A172 (cell line): ENCODE data around the gene MAT1A. TPM values are rescaled to one million over a fixed set of nuclear protein-coding genes. Genes with fewer than 3 reads are reported as not detected.
A peak's percentile ranks its signal among the peaks of the same experiment; 100 is the strongest.
"Not testable (repeated sequence)": the region's sequence is repeated elsewhere in the genome, so short reads cannot be mapped to it uniquely, and the experiment has no call there.

Source experiments
- DNase-seq: peaks from one replicate; pipeline ENCODE4 v3.0.0-alpha.2; 2015; ENCODE audit warnings: low spot score
- total RNA-seq: library from RNA; depleted of rRNA; stranded (reverse); fragments of >200 nt; shearing (Covaris generic); gene quantifications from 2 replicates; pipeline ENCODE4 v1.2.3, GENCODE V29; 2014

The MAT1A gene
- total RNA-seq, 1 experiment from 2014 or later: 0.34 TPM

DNA sequence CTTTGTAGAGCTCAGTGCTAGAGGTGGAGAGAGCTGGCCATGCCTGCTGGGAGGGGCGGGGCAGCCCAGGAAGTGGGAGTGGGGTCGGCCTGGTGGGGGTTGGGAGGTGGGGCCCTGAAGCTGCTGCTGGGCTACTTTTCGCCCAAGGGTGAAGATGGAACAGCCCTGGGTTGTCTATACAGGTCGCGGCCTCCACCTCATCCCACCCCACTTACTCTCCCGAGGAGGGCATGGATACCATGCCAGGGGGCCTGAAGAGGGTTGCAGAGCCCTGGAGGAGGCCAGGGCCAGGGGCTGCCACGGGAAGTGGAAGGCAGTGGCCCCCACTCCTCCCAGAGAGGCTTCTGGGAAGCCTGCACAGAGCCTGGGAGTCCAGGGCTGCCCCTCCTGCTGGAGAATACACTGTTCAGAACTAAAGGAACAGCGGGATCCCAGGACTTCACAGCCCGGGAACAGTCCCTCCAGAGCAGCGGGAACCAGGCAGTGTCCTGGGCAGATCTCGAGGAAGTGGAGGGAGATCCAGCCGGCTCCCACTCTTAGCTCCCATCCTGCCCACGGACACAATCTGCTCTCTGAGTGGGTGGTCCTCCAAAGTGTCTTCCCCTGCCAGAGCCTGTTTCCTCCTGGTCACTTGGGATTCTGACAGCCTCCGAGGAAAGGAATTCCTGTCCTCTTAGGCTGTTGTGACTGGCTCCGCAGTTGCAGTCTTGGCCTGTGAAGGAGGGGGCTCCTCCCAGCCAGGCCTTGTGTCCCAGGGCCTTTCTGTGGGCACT is 23.5 kb downstream of the MAT1A start:
- DNase-seq: no peak

- no peak for DNase-seq
Observed at GRCh38 chr10:80264081-80265056, 25.1 kb downstream of the MAT1A start.

GRCh38 chr10:80261316-80262030 is 28.0 kb downstream of the MAT1A start:
- no peak for DNase-seq

GRCh38 chr10:80260295-80261243 is 28.9 kb downstream of the MAT1A start:
- DNase-seq: peak; percentile 29

DNA sequence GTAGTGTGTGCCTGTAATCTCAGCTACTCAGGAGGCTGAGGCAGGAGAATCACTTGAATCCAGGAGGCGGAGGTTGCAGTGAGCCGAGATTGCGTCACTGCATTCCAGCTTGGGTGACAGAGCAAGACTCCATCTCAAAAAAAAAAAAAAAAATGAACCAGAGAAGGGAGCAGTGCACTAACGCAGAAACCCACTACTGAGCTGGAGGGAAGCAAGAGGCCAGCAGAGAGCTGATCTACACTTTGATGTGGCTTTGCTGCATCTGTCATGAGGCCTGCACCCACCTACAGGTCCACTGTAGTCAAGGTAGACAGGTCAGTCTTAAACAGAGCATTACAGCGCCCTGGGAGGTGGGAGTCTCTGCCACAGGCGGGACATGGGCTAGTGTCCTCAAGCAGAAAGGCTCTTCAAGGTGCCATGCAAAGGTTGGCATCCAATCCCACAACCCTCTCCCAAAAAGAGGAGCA is 30.0 kb downstream of the MAT1A start:
- no peak for DNase-seq

DNA sequence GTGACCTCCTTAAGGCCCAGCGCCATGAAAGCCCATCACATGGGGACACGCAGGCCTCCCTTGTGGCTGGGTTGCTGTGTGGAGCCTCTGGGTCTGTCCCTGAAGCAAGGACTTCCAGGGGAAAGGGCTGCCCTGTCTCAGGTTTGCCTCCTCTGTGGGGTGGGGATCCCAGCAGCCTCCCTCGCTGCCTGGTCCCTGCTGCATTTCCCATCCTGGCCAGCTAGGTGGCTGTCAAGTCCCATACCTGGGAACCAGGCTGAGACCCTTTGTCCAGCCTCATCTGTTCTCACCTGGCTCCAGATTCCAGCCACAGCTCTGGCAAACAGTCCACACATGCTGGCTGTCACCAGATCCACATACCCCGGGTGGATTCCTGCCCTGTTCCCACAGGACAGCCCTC is 32.7 kb downstream of the MAT1A start:
- not testable (repeated sequence) for DNase-seq

DNA sequence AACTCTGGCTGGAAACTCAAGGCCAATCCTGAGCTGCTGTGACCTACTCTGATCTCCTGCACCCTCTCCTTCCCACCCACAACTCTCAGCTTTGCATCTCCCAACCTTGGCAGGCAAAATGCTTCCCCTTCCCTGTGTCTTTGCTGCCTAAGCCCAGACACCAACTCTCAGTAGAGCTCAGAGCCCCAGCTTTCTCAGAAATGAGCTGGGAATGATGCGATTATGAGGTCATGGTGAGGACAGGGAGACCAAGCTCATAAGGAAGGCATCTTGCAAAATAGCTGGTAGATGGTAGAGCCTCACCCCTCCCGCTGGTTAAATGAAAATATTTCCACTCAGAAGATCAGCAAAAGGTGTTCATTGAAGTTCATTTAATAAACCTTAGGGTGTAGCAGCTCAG is 34.7 kb downstream of the MAT1A start:
- DNase-seq: not testable (repeated sequence)

GRCh38 chr10:80253963-80254271 is 35.5 kb downstream of the MAT1A start:
- not testable (repeated sequence) for DNase-seq

- no peak for DNase-seq
Observed at GRCh38 chr10:80253266-80253962, 36.0 kb downstream of the MAT1A start.

DNA sequence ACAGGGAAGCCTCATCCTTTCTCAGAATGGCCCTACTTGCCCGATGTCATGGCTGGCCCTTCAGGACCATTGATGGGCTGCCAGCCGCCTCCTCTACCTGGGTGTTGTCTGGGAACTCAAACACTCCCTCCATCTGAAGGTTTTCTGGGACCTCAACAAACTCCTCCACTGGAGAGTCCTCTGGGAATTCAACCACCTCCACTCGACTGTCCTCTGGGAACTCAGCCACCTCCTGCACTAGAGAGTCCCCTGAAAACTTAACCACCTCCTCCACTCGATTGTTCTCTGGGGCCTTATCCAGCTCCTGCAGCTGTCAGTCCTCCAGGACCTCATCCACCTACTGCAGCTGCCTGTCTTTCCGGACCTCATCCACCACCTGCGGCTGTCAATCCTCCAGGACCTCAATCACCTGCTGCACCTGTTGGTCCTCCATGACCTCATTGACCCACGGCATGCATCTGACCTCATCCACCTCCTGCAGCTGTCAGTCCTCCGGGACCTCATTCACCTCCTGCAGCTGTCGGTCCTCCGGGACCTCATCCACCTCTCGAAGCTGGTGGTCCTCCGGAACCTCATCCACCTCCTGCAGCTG is 37.1 kb downstream of the MAT1A start:
- no peak for DNase-seq

GRCh38 chr10:80251703-80252280 is 37.7 kb downstream of the MAT1A start:
- DNase-seq: not testable (repeated sequence)

- not testable (repeated sequence) for DNase-seq
Observed at GRCh38 chr10:80250399-80250798, 39.1 kb downstream of the MAT1A start.

GRCh38 chr10:80249906-80250305 is 39.6 kb downstream of the MAT1A start:
- not testable (repeated sequence) for DNase-seq

DNA sequence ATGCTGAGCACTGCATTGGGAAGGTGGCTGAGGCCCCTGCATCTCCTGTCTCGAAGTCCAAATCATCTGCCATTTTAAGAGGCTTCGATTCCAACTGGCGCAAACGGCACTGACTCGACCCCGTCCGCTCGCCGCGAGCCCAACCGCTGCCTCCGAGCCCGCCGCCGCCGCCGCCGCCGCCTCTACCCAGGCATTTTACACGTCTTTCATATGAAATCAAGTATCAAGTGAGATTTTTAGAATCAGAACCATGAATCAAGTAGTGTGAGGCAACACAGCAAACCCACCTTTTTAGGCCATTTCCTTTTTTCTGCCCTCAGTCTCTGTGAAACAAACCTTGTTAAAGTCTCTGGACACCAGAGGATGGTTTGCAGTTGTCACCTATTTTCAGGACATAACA is 41.8 kb downstream of the MAT1A start:
- DNase-seq: not testable (repeated sequence)

DNA sequence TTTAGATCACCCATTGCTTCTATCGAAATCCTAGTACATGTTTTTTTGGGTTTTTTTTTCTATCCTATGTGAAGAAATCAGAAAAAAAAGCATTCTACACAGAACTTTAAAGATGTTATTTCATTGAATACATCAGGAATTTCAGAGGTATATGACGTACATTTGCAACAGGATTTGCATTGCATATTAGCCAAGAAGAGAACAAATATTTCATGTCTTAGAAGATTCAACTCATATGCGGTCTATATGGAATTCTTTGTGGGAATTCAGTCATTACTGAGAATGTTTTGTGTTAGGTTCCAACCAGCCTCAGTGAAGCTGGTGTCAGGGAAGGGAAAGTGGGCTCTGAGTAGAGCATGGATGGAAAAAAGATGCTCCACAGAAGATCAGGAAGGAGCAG is 45.1 kb downstream of the MAT1A start:
- not testable (repeated sequence) for DNase-seq

- not testable (repeated sequence) for DNase-seq
Observed at GRCh38 chr10:80242341-80242740, 47.1 kb downstream of the MAT1A start.

GRCh38 chr10:80236457-80236856 is 53.0 kb downstream of the MAT1A start:
- not testable (repeated sequence) for DNase-seq

- DNase-seq: not testable (repeated sequence)
Observed at GRCh38 chr10:80234331-80235235, 54.9 kb downstream of the MAT1A start.
